ENCODE results near the gene TEKT5. TPM values are rescaled to one million over a fixed set of nuclear protein-coding genes. Genes with fewer than 3 reads are reported as not detected.

The TEKT5 gene
- total and polyA plus RNA-seq, 2 donors (not counting 1 experiment from before 2014, with no cell fraction given): 0.06 TPM; not detected in 1

Other genes starting within 250 kb of the TEKT5 start
- gene EMP2, start 114.3 kb downstream of the TEKT5 start, total RNA-seq: 17.2 and 22.5 TPM in 2 replicates
- gene EMP2, start 114.3 kb downstream of the TEKT5 start, polyA plus RNA-seq: 36.2 and 36.8 TPM in 2 replicates
- 16.7 and 17.7 TPM in 2 replicates for gene NUBP1, start 48.9 kb upstream of the TEKT5 start, total RNA-seq
- 29.7 and 37.3 TPM in 2 replicates for gene NUBP1, start 48.9 kb upstream of the TEKT5 start, polyA plus RNA-seq
- under 0.01 and 0.26 TPM in 2 replicates for gene TVP23A, start 123.9 kb upstream of the TEKT5 start, total RNA-seq
- not detected in 2 replicates for gene TVP23A, start 123.9 kb upstream of the TEKT5 start, polyA plus RNA-seq
- 0.51 and 0.66 TPM in 2 replicates for gene CIITA, start 182.3 kb upstream of the TEKT5 start, total RNA-seq
- gene CIITA, start 182.3 kb upstream of the TEKT5 start, polyA plus RNA-seq: 0.27 and 0.40 TPM in 2 replicates
- 44.7 and 49.9 TPM in 2 replicates for gene DEXI, start 247.5 kb upstream of the TEKT5 start, total RNA-seq
- 38.8 and 40.3 TPM in 2 replicates for gene DEXI, start 247.5 kb upstream of the TEKT5 start, polyA plus RNA-seq
- 17.2 and 22.0 TPM in 2 replicates for gene CLEC16A, start 249.6 kb upstream of the TEKT5 start, total RNA-seq
- gene CLEC16A, start 249.6 kb upstream of the TEKT5 start, polyA plus RNA-seq: 9.1 and 15.3 TPM in 2 replicates

All from fibroblast of lung (primary cell).